HepG2 (cell line): Measurements from ENCODE around the gene SYNE2. TPM values are rescaled to one million over a fixed set of nuclear protein-coding genes. Genes with fewer than 3 reads are reported as not detected.

Source experiments
- ATAC-seq: fragments of 200-7000 bp; cut with Tn5 transposase; 3 replicates; pipeline ENCODE4 v1.9.1; 2020; ENCODE audit warnings: mild to moderate bottlenecking, moderate library complexity
- BruUV-seq: library from RNA; stranded (reverse); fragments of 400-500 nt; replicated peaks from 2 replicates; lab custom pipeline; 2021; lab: Mats Ljungman, UMichigan
- CTCF ChIA-PET: fragments of 300-600 bp; formaldehyde crosslinking; extraction: SDS; loops from one replicate; lab custom pipeline; 2021; ENCODE audit warnings: low total read pairs, inconsistent platforms, low intra/inter-chr PET ratio; lab: Yijun Ruan, JAX
- POLR2A ChIA-PET: fragments of 350-600 bp; sonication (Branson Sonifier 250); formaldehyde crosslinking; loops from one replicate; lab custom pipeline; 2020; ENCODE audit warnings: antibody characterized with exemption, inconsistent platforms; lab: Yijun Ruan, JAX
- DNase-seq: peaks from one replicate; pipeline ENCODE4 v3.0.0-alpha.2; 2015; ENCODE audit warnings: low spot score
- FAIRE-seq: peaks from 3 replicates; lab custom pipeline; 2011; peaks lifted over from hg19 to GRCh38; lab: Jason Lieb, UNC
- H2AFZ ChIP-seq: one replicate; pipeline ENCODE4 v1.6.1; 2011; ENCODE audit warnings: low read length, inconsistent platforms
- H3K27ac ChIP-seq: fragments of 300-600 bp; 3 replicates; pipeline ENCODE4 v1.8.0; 2011; ENCODE audit warnings: mixed run types, mild to moderate bottlenecking, mixed read lengths, low read length, inconsistent platforms; ENCODE audit not compliant: insufficient read depth; ENCODE audit errors: extremely low read length
- H3K27me3 ChIP-seq, 2 experiments: fragments of 200-600 bp in 1 of 2; 2 replicates in 1 of 2; 3 replicates in 1 of 2; pipeline versions ENCODE4 v1.6.0 to v1.8.0; 2011; ENCODE audit warnings: low read length in 2 of 2, mild to moderate bottlenecking in 2 of 2, moderate library complexity in 2 of 2, inconsistent platforms in 1 of 2; ENCODE audit not compliant: insufficient read depth in 2 of 2, control insufficient read depth in 1 of 2
- H3K36me3 ChIP-seq, 2 experiments: fragments of 200-600 bp in 1 of 2; replicated peaks in 1 of 2; 2 replicates in 1 of 2; 3 replicates in 1 of 2; pipeline versions ENCODE4 v1.5.1 to v1.8.0; 2011; ENCODE audit warnings: low read length in 2 of 2, inconsistent platforms in 1 of 2; ENCODE audit not compliant: insufficient read depth in 2 of 2, control insufficient read depth in 1 of 2
- H3K4me1 ChIP-seq: 2 replicates; pipeline ENCODE4 v1.5.1; 2012; ENCODE audit warnings: low read length, inconsistent platforms; ENCODE audit not compliant: insufficient read depth
- H3K4me2 ChIP-seq: 2 replicates; pipeline ENCODE4 v1.6.0; 2011; ENCODE audit warnings: low read depth, low read length, inconsistent platforms
- H3K4me3 ChIP-seq, 3 experiments: fragments of 200-600 bp in 1 of 3; sonication (generic), shearing (Covaris generic) in 1 of 3; replicated peaks in 1 of 3; 2 replicates each; pipeline ENCODE4 v1.5.1; 2011 to 2016; ENCODE audit warnings: low read length in 3 of 3, inconsistent platforms in 2 of 3, low read depth in 2 of 3, mild to moderate bottlenecking in 2 of 3, control low read depth in 1 of 3, mixed read lengths in 1 of 3; ENCODE audit not compliant: insufficient read depth in 1 of 3
- H3K79me2 ChIP-seq: one replicate; pipeline ENCODE4 v1.6.1; 2011; ENCODE audit warnings: low read length, inconsistent platforms; ENCODE audit not compliant: insufficient read depth
- H3K9ac ChIP-seq: 2 replicates; pipeline ENCODE4 v1.6.0; 2011; ENCODE audit warnings: mild to moderate bottlenecking, low read depth, low read length, inconsistent platforms; ENCODE audit not compliant: insufficient read depth
- H3K9me3 ChIP-seq: 2 replicates; pipeline ENCODE4 v1.5.1; 2012; ENCODE audit warnings: mild to moderate bottlenecking, low read length
- H4K20me1 ChIP-seq: 2 replicates; pipeline ENCODE4 v1.6.0; 2011; ENCODE audit warnings: inconsistent platforms, mild to moderate bottlenecking, low read length, moderate library complexity; ENCODE audit not compliant: insufficient read depth
- FOXA1 ChIP-seq, 2 experiments: fragments of 450-650 bp in 1 of 2; sonication (generic) in 1 of 2; formaldehyde crosslinking in 1 of 2; IDR thresholded peaks; 2 replicates each; pipeline versions ENCODE4 v1.4.0 to v1.6.1; 2016 to 2020; ENCODE audit warnings: missing genetic modification reagents in 1 of 2
- KLF11 ChIP-seq: IDR thresholded peaks from 2 replicates; pipeline ENCODE4 v1.6.1; 2016; ENCODE audit warnings: missing compliant biosample characterization
- MTA3 ChIP-seq: sonication (generic); formaldehyde crosslinking; IDR thresholded peaks from 2 replicates; pipeline ENCODE4 v1.4.0; 2020; ENCODE audit warnings: missing genetic modification reagents
- SMARCC2 ChIP-seq: fragments of 450-650 bp; IDR thresholded peaks from 2 replicates; pipeline ENCODE4 v1.6.1; 2017; ENCODE audit warnings: antibody characterized with exemption, mild to moderate bottlenecking
- SRSF1 ChIP-seq: fragments of 200-400 bp; formaldehyde crosslinking; optimal IDR thresholded peaks from 2 replicates; pipeline ENCODE3; 2017; ENCODE audit warnings: mild to moderate bottlenecking, low read depth, low read length, moderate library complexity
- TCF7 ChIP-seq: sonication (generic); IDR thresholded peaks from 2 replicates; pipeline ENCODE4 v1.6.1; 2016; ENCODE audit warnings: antibody characterized with exemption, low read depth
- YEATS4 ChIP-seq: sonication (generic); formaldehyde crosslinking; IDR thresholded peaks from 2 replicates; pipeline ENCODE4 v1.4.0; 2020; ENCODE audit warnings: missing genetic modification reagents, borderline replicate concordance
- ZFP90 ChIP-seq: sonication (generic); formaldehyde crosslinking; IDR thresholded peaks from 2 replicates; pipeline ENCODE4 v1.8.0; 2022; ENCODE audit warnings: missing genetic modification reagents, mild to moderate bottlenecking, inconsistent platforms, borderline replicate concordance
- ZFYVE20 ChIP-seq: sonication (generic); formaldehyde crosslinking; IDR thresholded peaks from 2 replicates; pipeline ENCODE4 v1.8.0; 2023; ENCODE audit warnings: low read depth, mild to moderate bottlenecking, moderate library complexity, missing genetic modification reagents, borderline replicate concordance
- ZNF251 ChIP-seq: sonication (generic); formaldehyde crosslinking; IDR thresholded peaks from 2 replicates; pipeline ENCODE4 v1.9.0; 2021; ENCODE audit warnings: mild to moderate bottlenecking, missing genetic modification reagents
- ZNF558 ChIP-seq: sonication (generic); formaldehyde crosslinking; IDR thresholded peaks from 2 replicates; pipeline ENCODE4 v1.9.0; 2022; ENCODE audit warnings: mild to moderate bottlenecking, missing genetic modification reagents, borderline replicate concordance
- WGBS: methylation state at CpG from one replicate; pipeline ENCODE4 v1.1.6; 2017; ENCODE audit warnings: low lambda C conversion rate; 5-methylcytosine and 5-hydroxymethylcytosine counted together
- in situ Hi-C: cut with HindIII; loops from 2 replicates; pipeline ENCODE4 v1.10.0; 2017; ENCODE audit warnings: low pct_unique_long_range_greater_than_20kb; ENCODE audit not compliant: extremely low pct_ligation_motif_present
- intact Hi-C: fragments of 100-400 bp; cut with micrococcal nuclease; formaldehyde crosslinking; loops from one replicate; pipeline ENCODE4 v1.10.0; 2022; ENCODE audit not compliant: unreplicated experiment
- polyA plus RNA-seq, 8 experiments: library from polyadenylated mRNA; depleted of rRNA in 3 of 8; stranded (reverse) in 7 of 8; unstranded in 1 of 8; fragments of >200 nt; fragmentation: Illumina TruSeq in 4 of 8; extraction: Trizol in 4 of 8; gene quantifications; 2 replicates each; pipeline versions ENCODE4 v1.2.1 to v1.2.3, GENCODE V29; 2011 to 2016; ENCODE audit warnings: low read depth in 4 of 8, missing spikeins in 1 of 8, mixed read lengths in 1 of 8; ENCODE audit not compliant: insufficient read depth in 1 of 8
- total RNA-seq, 5 experiments: library from RNA; depleted of rRNA; stranded (reverse); fragments of >200 nt; fragmentation: Illumina TruSeq; extraction: Trizol; gene quantifications; 2 replicates each; pipeline ENCODE4 v1.2.3, GENCODE V29; 2016; ENCODE audit warnings: low read depth in 1 of 5
- TF ChIP-seq, protein P1 (sequence below): sonication (generic); formaldehyde crosslinking; IDR thresholded peaks from 2 replicates; pipeline ENCODE4 v1.4.0; 2020; ENCODE audit warnings: missing genetic modification reagents
- TF ChIP-seq, protein P2 (sequence below): IDR thresholded peaks from 2 replicates; pipeline ENCODE4 v1.6.1; 2016; ENCODE audit warnings: low read depth, borderline replicate concordance
- TF ChIP-seq, protein P3 (sequence below): IDR thresholded peaks from 2 replicates; pipeline ENCODE4 v1.6.1; 2016; ENCODE audit warnings: missing biosample characterization, missing genetic modification reagents, low read depth

Gene SYNE2
- total and polyA plus RNA-seq, 2 of the 13 experiments (the other 11 are each of a cell fraction or from before 2014, with no cell fraction given) = 6.2 to 13.3 TPM

DNA sequence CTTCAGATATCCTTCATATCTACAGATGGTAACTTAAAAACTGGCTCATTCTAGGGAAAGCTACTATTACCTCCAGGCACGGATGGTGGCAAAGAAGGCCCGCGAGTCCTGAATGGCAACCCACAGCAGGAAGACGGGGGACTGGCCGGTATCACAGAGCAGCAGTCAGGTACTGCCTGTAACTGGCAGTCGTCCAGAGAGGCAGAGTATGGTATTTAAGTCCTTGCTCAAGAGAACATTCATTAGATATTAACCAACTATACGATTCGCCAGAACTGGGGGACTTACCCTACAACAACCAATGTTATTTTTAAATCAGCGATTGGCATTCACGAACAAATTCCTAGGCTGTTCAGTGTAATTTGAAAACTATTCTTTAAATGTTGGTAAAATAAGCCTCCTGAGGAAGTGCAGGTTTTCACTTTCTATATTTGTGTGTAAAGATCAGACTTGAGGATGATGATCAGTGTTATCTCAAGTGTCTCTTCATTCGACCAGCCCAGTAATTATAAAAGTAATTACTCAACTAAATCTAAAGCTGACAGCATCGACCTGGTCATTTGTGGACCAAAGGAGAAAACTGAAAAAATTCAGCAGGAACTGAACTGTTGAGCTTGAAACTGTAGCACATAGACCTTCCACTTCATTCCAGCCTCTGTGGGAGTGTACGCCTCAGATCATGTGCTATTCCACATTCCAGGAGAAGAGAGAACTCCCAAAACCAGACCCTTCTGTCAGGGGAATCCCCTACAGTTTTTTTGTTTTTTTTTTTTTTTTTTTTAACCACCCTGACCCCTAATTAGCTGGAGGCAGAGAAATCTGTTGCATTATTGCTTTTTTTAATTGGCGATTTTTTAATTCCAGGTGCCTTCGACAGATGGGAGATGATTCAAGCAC lies 365.8 kb downstream of the SYNE2 start:
- H4K20me1 ChIP-seq = no peaks in the 10 kb centered on the region

More for the DNA sequence above, 365.8 kb downstream of the SYNE2 start:
- ChIA-PET POLR2A (no interaction called here), CTCF (no interaction called here)
- no peak for FAIRE-seq
- ATAC-seq = no peak
- no peaks in the 10 kb centered on the region for H3K9me3 ChIP-seq
- 91% methylated on average over 15 of the region's 15 CpGs for WGBS
- intact Hi-C loops (no loop called here), in situ Hi-C loops (no loop called here)
- no peak overlapping the region for H3K4me2 ChIP-seq
- no peak for DNase-seq
- peaks cover 1 to 12% of the 10 kb centered on the region in 2 experiments; a peak in 2 of 5 replicates for H3K36me3 ChIP-seq
- no peak overlapping the region for H3K4me3 ChIP-seq
- H3K27me3 ChIP-seq = no peaks in the 10 kb centered on the region
- no peaks in the 10 kb centered on the region for H3K79me2 ChIP-seq
- H3K27ac ChIP-seq = no peak overlapping the region
- BruUV-seq = no TSS peak
- no peak overlapping the region for H3K9ac ChIP-seq
- no peaks in the 10 kb centered on the region for H3K4me1 ChIP-seq
- H2AFZ ChIP-seq = no peak overlapping the region
- no peak for TF ChIP-seq ZNF558 (CRISPR knock-in tag)
- TF ChIP-seq FOXA1 (IDR thresholded peaks at IDR 0.05) = no peak
- TF ChIP-seq FOXA1 (CRISPR knock-in tag; IDR thresholded peaks at IDR 0.05) = no peak
- TF ChIP-seq, protein P1, sequence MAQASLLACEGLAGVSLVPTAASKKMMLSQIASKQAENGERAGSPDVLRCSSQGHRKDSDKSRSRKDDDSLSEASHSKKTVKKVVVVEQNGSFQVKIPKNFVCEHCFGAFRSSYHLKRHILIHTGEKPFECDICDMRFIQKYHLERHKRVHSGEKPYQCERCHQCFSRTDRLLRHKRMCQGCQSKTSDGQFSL (CRISPR knock-in tag) = no peak
- TF ChIP-seq KLF11 (CRISPR knock-in tag) = no peak
- TF ChIP-seq, protein P2, sequence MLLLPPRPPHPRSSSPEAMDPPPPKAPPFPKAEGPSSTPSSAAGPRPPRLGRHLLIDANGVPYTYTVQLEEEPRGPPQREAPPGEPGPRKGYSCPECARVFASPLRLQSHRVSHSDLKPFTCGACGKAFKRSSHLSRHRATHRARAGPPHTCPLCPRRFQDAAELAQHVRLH = no peak
- TF ChIP-seq SMARCC2 = no peak
- TF ChIP-seq ZNF251 (CRISPR knock-in tag) = no peak
- no peak for TF ChIP-seq SRSF1
- no peak for TF ChIP-seq YEATS4
- TF ChIP-seq, protein P3, sequence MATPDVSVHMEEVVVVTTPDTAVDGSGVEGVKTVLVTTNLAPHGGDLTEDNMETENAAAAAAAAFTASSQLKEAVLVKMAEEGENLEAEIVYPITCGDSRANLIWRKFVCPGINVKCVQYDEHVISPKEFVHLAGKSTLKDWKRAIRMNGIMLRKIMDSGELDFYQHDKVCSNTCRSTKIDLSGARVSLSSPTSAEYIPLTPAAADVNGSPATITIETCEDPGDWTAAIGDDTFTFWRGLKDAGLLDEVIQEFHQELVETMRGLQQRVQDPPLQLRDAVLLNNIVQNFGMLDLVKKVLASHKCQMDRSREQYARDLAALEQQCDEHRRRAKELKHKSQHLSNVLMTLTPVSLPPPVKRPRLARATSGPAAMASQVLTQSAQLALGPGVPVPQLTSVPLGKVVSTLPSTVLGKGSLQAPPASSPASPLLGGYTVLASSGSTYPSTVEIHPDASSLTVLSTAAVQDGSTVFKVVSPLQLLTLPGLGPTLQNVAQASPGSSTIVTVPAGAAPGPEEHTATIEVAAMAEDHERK = no peak
- no peak for TF ChIP-seq TCF7
- TF ChIP-seq MTA3 (CRISPR knock-in tag) = no peak
- no peak for TF ChIP-seq ZFYVE20 (CRISPR knock-in tag)
- no peak for TF ChIP-seq ZFP90 (CRISPR knock-in tag)
